ENCODE measurements around the gene SOBP.

The SOBP gene

DNA sequence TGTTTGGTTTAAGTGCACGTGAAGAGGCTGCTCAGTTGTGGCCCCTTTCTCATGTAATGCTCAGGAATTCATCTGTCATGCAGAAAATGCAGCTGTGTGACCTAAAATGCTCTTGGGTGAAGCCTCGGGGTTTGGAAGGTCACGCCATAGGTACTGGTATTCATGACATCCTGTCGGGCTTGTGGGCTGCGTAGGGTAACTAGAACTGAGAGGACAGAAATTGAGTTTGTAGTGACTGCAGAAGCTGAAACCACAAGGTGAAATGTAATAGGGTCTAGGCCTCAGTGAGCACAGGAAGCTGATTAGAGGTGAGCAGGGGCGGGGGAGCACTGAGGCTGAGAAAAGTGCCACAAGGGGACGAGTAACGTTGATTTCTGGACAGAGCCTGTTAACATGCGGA lies 128.8 kb downstream of the SOBP start:
- peak; percentile 48 for DNase-seq (ENCODE audit: low spot score)

GRCh38 chr6:107620732-107621131 lies 130.8 kb downstream of the SOBP start:
- no peak for DNase-seq (ENCODE audit: low spot score)

DNA sequence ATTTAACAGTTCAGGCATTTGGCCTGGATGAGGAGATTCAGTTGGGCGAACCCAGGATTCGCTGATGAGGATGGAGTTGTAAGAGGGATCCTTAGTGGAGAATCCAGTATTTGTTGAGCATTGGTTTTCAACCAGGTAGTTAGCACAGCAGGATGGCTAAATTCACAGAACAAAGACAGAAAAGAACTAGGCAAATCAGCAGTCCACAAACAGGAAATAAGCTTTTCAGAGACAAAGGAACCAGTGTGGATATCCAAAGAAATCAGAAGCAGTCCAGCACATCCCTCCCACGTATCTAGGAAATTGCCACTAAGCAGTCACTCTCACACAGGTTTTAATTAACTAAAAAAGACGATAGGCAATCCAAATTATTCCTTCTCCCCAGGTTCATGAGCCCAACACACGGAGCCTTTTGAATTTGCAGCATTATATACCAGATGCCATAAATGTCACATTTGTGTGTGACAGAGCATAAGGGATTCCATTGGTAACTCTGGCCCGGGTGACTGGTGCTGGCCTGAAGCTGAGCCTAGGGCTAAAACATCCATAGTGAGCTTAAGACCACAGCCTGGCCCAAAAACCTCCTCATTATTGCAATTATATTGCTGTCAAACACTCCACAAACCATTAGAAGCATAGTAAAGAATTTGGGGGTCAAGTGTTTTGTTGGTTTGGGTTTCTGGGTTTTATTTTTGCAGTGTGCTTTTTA lies 131.5 kb downstream of the SOBP start:
- no peak for DNase-seq (ENCODE audit: low spot score)

DNA sequence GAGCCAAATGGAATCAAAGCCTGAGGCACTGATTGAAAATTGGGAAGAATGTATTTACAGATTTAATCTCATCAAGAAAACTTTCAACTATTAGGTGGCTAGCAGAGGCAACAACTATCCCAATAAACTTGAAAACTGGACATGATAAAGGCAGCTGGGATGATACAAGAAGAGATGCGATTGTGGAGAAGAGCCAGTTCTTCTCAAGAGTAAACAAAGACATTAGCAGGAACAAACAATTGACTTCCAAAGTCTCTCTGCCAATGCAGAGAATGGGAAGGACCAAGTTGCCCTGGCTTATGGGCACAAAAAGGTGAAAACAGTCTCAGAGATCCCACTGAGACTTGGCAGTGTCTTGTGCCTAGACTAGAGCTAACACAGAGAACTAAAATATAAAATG lies 132.4 kb downstream of the SOBP start:
- DNase-seq (ENCODE audit: low spot score) = no peak

- no peak for DNase-seq (ENCODE audit: low spot score)
Observed at GRCh38 chr6:107624050-107624449, 134.1 kb downstream of the SOBP start.

GRCh38 chr6:107624541-107624940 lies 134.6 kb downstream of the SOBP start:
- no peak for DNase-seq (ENCODE audit: low spot score)

DNA sequence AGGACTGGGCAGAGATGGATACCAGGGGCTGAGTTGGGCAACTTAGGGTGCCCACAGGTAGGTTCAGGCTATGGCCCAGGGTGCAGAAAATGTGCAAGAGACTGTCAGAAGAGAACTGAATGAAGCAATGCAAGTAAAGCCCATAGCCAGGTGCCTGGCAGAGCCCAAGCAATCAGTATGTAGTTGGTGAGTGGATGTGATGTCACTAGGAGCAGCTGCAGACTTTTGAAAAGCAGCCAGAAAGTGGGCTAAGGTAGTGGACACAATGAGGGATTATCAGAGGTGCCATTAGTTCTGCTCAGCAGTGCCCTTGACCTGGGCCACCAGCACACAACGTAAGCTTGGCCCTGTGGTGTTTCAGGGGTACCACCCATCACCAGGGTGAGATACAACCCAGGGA lies 135.3 kb downstream of the SOBP start:
- no peak for DNase-seq (ENCODE audit: low spot score)

GRCh38 chr6:107626645-107627044 lies 136.7 kb downstream of the SOBP start:
- DNase-seq (ENCODE audit: low spot score) = no peak

DNA sequence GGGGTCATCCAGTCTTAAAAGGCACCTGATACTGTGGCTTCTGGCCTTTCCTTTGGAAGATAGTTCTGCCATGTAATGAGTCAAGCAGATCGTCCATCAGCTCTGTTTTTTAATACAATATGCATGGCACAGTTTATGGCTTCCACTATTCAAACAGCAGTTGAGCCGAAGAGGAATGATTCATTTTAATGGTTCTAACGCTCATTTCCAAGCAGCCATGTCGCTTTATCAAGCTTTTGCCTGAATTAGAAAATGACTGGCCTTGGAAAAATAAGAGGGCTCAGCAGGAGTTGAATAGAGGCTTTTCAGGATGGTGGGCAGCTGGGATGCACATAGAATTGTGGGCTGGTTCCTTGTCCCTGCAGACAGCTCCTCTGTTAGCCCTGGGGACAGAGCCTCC lies 138.1 kb downstream of the SOBP start:
- no peak for DNase-seq (ENCODE audit: low spot score)

DNA sequence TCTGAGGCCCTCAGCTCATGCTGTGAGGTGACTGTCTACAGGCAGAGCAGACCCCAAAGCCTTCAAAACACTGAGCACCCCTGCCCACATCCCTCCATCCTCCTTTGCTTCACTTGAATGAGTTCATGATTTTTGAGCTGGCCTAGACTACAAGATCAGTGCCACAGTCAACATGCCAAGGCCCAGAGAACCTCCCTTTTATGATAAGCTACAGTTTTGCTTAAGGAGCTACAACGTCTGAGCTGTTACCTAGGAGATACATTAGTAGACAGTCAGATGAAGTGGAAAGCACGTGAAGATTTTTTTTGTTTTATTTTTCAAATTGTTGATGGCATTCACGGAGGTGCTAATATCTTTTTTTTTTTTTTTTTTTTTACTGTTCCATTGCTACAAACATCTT lies 139.0 kb downstream of the SOBP start:
- no peak for DNase-seq (ENCODE audit: low spot score)

- DNase-seq (ENCODE audit: low spot score) = no peak
Observed at GRCh38 chr6:107629548-107630129, 139.7 kb downstream of the SOBP start.

DNA sequence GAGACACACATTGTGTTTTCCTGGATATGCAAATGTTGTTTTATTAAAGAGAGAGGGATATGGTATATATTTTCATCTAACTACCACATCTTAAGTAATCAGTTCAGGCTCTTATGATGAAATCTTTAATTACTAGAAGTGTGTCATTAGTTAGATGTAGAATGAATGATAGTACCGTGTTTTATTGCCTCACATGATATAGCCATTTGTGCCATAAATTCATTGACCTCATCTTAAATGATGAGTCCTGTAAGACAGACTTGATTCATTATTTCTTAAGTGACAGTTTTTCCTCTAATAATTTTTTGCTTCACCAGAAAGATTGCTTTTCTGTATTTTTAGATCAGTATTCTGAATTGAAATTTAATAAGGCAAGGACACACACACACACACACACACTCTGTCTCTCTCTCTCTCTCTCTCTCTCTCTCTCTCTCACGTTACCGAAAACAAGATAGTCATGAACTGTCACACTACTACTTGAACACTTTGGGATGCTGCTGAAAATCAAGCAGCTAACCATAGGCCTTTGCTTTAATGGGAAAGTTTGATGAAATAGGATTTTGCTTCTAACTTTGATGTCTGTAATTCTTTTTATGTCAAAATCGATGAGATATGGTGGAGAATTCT lies 140.5 kb downstream of the SOBP start:
- DNase-seq (ENCODE audit: low spot score) = no peak

GRCh38 chr6:107632381-107633136 lies 142.6 kb downstream of the SOBP start:
- no peak for DNase-seq (ENCODE audit: low spot score)

DNA sequence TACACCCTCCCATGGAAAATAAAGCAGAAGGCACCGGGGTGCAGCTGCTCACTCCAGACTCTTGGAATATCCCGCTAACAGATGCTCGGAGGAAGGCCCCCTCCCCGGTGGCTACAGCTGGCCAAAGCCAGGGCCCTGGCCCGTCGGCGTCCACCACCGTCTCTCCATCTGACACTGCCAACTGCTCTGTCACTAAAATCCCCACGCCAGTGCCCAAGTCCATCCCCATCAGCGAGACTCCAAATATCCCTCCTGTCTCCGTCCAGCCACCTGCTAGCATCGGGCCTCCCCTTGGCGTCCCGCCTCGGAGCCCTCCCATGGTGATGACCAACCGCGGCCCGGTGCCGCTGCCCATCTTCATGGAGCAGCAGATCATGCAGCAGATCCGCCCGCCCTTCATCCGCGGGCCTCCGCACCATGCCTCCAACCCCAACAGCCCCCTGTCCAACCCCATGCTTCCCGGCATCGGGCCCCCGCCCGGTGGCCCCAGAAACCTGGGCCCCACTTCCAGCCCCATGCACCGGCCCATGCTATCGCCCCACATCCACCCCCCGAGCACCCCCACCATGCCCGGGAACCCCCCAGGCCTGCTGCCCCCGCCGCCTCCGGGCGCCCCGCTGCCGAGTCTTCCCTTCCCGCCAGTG lies 143.9 kb downstream of the SOBP start:
- DNase-seq (ENCODE audit: low spot score) = peak; percentile 40

DNA sequence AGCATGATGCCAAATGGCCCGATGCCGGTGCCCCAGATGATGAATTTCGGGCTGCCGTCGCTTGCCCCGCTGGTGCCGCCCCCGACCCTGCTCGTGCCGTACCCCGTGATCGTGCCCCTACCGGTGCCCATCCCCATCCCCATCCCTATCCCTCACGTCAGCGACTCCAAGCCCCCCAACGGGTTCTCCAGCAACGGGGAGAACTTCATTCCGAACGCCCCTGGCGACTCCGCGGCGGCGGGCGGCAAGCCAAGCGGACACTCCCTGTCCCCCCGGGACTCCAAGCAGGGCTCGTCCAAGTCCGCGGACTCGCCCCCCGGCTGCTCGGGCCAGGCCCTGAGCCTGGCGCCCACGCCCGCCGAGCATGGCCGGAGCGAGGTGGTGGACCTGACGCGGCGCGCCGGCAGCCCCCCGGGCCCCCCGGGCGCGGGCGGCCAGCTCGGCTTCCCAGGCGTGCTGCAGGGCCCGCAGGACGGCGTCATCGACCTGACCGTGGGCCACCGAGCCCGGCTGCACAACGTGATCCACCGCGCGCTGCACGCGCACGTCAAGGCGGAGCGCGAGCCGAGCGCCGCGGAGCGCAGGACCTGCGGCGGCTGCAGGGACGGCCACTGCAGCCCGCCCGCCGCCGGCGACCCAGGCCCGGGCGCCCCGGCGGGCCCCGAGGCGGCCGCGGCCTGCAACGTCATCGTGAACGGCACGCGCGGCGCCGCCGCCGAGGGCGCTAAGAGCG lies 144.6 kb downstream of the SOBP start:
- peak; percentile 43 for DNase-seq (ENCODE audit: low spot score)

- no peak for DNase-seq (ENCODE audit: low spot score)
Observed at GRCh38 chr6:107635057-107635515, 145.2 kb downstream of the SOBP start.

DNA sequence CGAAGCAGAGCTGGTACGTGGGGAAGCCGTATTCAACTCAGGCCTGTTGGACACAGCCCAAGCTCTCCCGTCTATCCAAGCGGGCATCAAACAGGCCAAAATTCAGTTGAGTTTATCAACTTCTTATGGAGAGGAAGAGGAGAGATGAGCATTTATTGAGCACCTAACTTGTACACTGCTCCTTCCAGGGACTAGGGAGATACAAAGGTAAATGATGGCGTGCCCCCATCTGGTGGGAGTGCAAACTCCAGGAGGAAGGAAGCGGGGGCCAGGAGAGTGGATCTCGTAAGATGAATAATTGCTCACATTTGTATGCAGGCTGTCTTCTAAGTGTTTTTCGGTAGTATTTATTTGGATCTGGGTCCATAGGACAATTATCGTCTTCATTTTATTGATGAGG lies 146.6 kb downstream of the SOBP start:
- DNase-seq (ENCODE audit: low spot score) = no peak

- no peak for DNase-seq (ENCODE audit: low spot score)
Observed at GRCh38 chr6:107637316-107638315, 147.7 kb downstream of the SOBP start.

DNA sequence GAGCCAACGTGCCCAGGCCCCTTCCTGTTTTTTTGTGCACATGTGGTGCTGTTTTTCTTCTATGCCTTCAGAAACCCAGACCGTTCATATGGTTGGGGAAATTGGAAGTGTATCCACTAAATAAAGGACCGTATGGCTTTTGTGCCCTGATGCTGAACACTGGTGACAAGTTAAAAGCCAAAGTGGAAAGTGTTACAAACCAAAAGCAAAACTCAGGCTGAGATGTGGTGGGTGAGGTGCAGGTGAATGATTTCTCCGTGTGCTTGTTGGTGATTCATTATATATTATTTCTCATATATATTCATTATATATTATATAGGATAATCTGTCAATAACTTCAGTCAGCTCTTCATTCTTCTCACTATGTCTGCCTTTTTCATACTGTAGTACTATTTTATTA lies 148.6 kb downstream of the SOBP start:
- DNase-seq (ENCODE audit: low spot score) = no peak

- no peak for DNase-seq (ENCODE audit: low spot score)
Observed at GRCh38 chr6:107639511-107639910, 149.6 kb downstream of the SOBP start.

Data from germinal center (tissue), 1 donor.